ENCODE data around the gene OSCAR. TPM values are rescaled to one million over a fixed set of nuclear protein-coding genes. Genes with fewer than 3 reads are reported as not detected.

Gene OSCAR
- total RNA-seq, 2 donors from 2014 or later: 0.57 to 1.6 TPM

GRCh38 chr19:54128796-54129616, 28.4 kb upstream of the OSCAR start:
- no peaks in the 10 kb centered on the region for H3K27me3 ChIP-seq
- no peak overlapping the region for H3K27ac ChIP-seq
- H3K4me1 ChIP-seq: no peaks in the 10 kb centered on the region
- DNase-seq: no peak
- H3K9me3 ChIP-seq: no peaks in the 10 kb centered on the region
- TF ChIP-seq CTCF (IDR thresholded peaks at IDR 0.05): no peak
- H3K4me3 ChIP-seq: no peak overlapping the region
- no peaks in the 10 kb centered on the region for H3K36me3 ChIP-seq
- intact Hi-C loops (cut with DNase I): no loop called here
- H3K9ac ChIP-seq (ENCODE audit: low read depth in 2 of 2, low read length in 2 of 2): no peak overlapping the region

- Histone ChIP-seq H3K4me3 (no peak overlapping the region), H3K27ac (no peak overlapping the region), H3K9ac (ENCODE audit: low read depth in 2 of 2, low read length in 2 of 2) (no peak overlapping the region), H3K4me1 (no peaks in the 10 kb centered on the region), H3K27me3 (no peaks in the 10 kb centered on the region), H3K36me3 (no peaks in the 10 kb centered on the region), H3K9me3 (no peaks in the 10 kb centered on the region)
- no peak for DNase-seq
- intact Hi-C loops (cut with DNase I): no loop called here
- no peak for TF ChIP-seq CTCF (IDR thresholded peaks at IDR 0.05)
Measured at GRCh38 chr19:54128441-54128725, 27.8 kb upstream of the OSCAR start.

- intact Hi-C loops (cut with DNase I): no loop called here
- Histone ChIP-seq H3K4me3 (no peak overlapping the region), H3K36me3 (no peaks in the 10 kb centered on the region), H3K9ac (ENCODE audit: low read depth in 2 of 2, low read length in 2 of 2) (no peak overlapping the region), H3K27me3 (no peaks in the 10 kb centered on the region), H3K4me1 (no peaks in the 10 kb centered on the region), H3K27ac (no peak overlapping the region), H3K9me3 (no peaks in the 10 kb centered on the region)
- no peak for TF ChIP-seq CTCF (IDR thresholded peaks at IDR 0.05)
- no peak for DNase-seq
Measured at GRCh38 chr19:54127688-54128440, 27.3 kb upstream of the OSCAR start.

- intact Hi-C loops (cut with DNase I): no loop called here
- no peaks in the 10 kb centered on the region for H3K27me3 ChIP-seq
- no peak for DNase-seq
- no peak overlapping the region for H3K27ac ChIP-seq
- H3K4me1 ChIP-seq: no peaks in the 10 kb centered on the region
- TF ChIP-seq CTCF (IDR thresholded peaks at IDR 0.05): no peak
- no peak overlapping the region for H3K9ac ChIP-seq (ENCODE audit: low read depth in 2 of 2, low read length in 2 of 2)
- H3K4me3 ChIP-seq: no peak overlapping the region
- no peaks in the 10 kb centered on the region for H3K9me3 ChIP-seq
- peaks cover 5% of the 10 kb centered on the region for H3K36me3 ChIP-seq
Measured at GRCh38 chr19:54125713-54126112, 25.1 kb upstream of the OSCAR start.

GRCh38 chr19:54124393-54124792, 23.8 kb upstream of the OSCAR start:
- DNase-seq: no peak
- Histone ChIP-seq H3K9ac (ENCODE audit: low read depth in 2 of 2, low read length in 2 of 2) (no peak overlapping the region), H3K27ac (no peak overlapping the region), H3K9me3 (no peaks in the 10 kb centered on the region), H3K36me3 (peaks cover 5% of the 10 kb centered on the region), H3K4me1 (no peaks in the 10 kb centered on the region), H3K4me3 (no peak overlapping the region), H3K27me3 (no peaks in the 10 kb centered on the region)
- intact Hi-C loops (cut with DNase I): no loop called here
- TF ChIP-seq CTCF (IDR thresholded peaks at IDR 0.05): no peak
